K562 (cell line): ENCODE data around the gene COL15A1. TPM values are rescaled to one million over a fixed set of nuclear protein-coding genes. Genes with fewer than 3 reads are reported as not detected.

Source experiments
- ATAC-seq: fragments of 200-7000 bp; cut with Tn5 transposase; 3 replicates; pipeline ENCODE4 v1.9.1; 2020; ENCODE audit warnings: moderate library complexity
- BruUV-seq: library from RNA; stranded (reverse); fragments of 400-500 nt; replicated peaks from 2 replicates; lab custom pipeline; 2021; lab: Mats Ljungman, UMichigan
- CTCF ChIA-PET: fragments of 300-600 bp; formaldehyde crosslinking; extraction: SDS; loops from one replicate; lab custom pipeline; 2021; ENCODE audit warnings: low intra/inter-chr PET ratio; lab: Yijun Ruan, JAX
- POLR2A ChIA-PET: fragments of 300-600, 350-650 bp; sonication (Branson Sonifier 250); formaldehyde crosslinking; extraction: SDS; loops from one replicate; lab custom pipeline; 2021; ENCODE audit warnings: antibody characterized with exemption, inconsistent platforms; lab: Yijun Ruan, JAX
- DNase-seq, 4 experiments: peaks; one replicate each; pipeline versions ENCODE4 v3.0.0 to v3.0.0-alpha.2; 2011 to 2018; ENCODE audit warnings: low spot score in 3 of 4, mixed read lengths in 3 of 4; ENCODE audit errors: extremely low read depth in 1 of 4
- FAIRE-seq: peaks from 2 replicates; lab custom pipeline; 2011; peaks lifted over from hg19 to GRCh38; lab: Jason Lieb, UNC
- H2AFZ ChIP-seq: 2 replicates; pipeline ENCODE4 v1.6.0; 2011; ENCODE audit warnings: low read depth, low read length, control low read depth, inconsistent platforms
- H3K27ac ChIP-seq: fragments of 200-600 bp; 3 replicates; pipeline ENCODE4 v1.8.0; 2011; ENCODE audit warnings: low read depth, mild to moderate bottlenecking, control low read depth, inconsistent platforms, low read length, moderate library complexity, mixed read lengths; ENCODE audit errors: extremely low read depth
- H3K27me3 ChIP-seq, 2 experiments: fragments of 300-600 bp in 1 of 2; 2 replicates in 1 of 2; 3 replicates in 1 of 2; pipeline versions ENCODE4 v1.6.0 to v1.8.0; 2011; ENCODE audit warnings: inconsistent platforms in 2 of 2, low read length in 2 of 2, mild to moderate bottlenecking in 1 of 2, mixed read lengths in 1 of 2, moderate library complexity in 1 of 2; ENCODE audit not compliant: control insufficient read depth in 2 of 2, insufficient read depth in 2 of 2
- H3K36me3 ChIP-seq: fragments of 300-600 bp; 3 replicates; pipeline ENCODE4 v1.8.0; 2011; ENCODE audit warnings: mild to moderate bottlenecking, low read length, inconsistent platforms; ENCODE audit not compliant: control insufficient read depth, insufficient read depth
- H3K4me1 ChIP-seq, 2 experiments: fragments of 200-600 bp in 1 of 2; replicated peaks in 1 of 2; 2 replicates in 1 of 2; 3 replicates in 1 of 2; pipeline versions ENCODE4 v1.5.1 to v1.8.0; 2011; ENCODE audit warnings: inconsistent platforms in 2 of 2, low read length in 2 of 2, mild to moderate bottlenecking in 1 of 2, mixed read lengths in 1 of 2, moderate library complexity in 1 of 2; ENCODE audit not compliant: control insufficient read depth in 2 of 2, insufficient read depth in 2 of 2
- H3K4me2 ChIP-seq: 2 replicates; pipeline ENCODE4 v1.6.1; 2011; ENCODE audit warnings: low read length, control low read depth, inconsistent platforms, mixed read lengths; ENCODE audit not compliant: insufficient read depth
- H3K4me3 ChIP-seq: fragments of 200-600 bp; sonication (generic), shearing (Covaris generic); 2 replicates; pipeline ENCODE4 v1.5.1; 2016; ENCODE audit warnings: control low read depth, inconsistent platforms
- H3K79me2 ChIP-seq: fragments of 200-600 bp; 3 replicates; pipeline ENCODE4 v1.8.0; 2011; ENCODE audit warnings: low read length, inconsistent platforms; ENCODE audit not compliant: control insufficient read depth, insufficient read depth
- H3K9ac ChIP-seq, 2 experiments: 2 replicates each; pipeline versions ENCODE4 v1.6.0 to v1.6.1; 2011; ENCODE audit warnings: low read depth in 2 of 2, low read length in 2 of 2, control low read depth in 1 of 2, inconsistent platforms in 1 of 2, mild to moderate bottlenecking in 1 of 2, mixed read lengths in 1 of 2; ENCODE audit not compliant: insufficient read depth in 1 of 2
- H3K9me1 ChIP-seq: one replicate; pipeline ENCODE4 v1.6.0; 2011; ENCODE audit warnings: inconsistent platforms, mild to moderate bottlenecking, low read length, moderate library complexity; ENCODE audit not compliant: control insufficient read depth, insufficient read depth
- H3K9me3 ChIP-seq: replicated peaks from 2 replicates; pipeline ENCODE4 v1.5.1; 2011; ENCODE audit warnings: low read depth, low read length, inconsistent platforms; ENCODE audit not compliant: control insufficient read depth, insufficient read depth
- H4K20me1 ChIP-seq: replicated peaks from 2 replicates; pipeline ENCODE4 v1.6.1; 2011; ENCODE audit warnings: low read length, inconsistent platforms, mixed read lengths; ENCODE audit not compliant: control insufficient read depth, insufficient read depth
- AFF4 ChIP-seq: sonication (generic); formaldehyde crosslinking; IDR thresholded peaks from 2 replicates; pipeline ENCODE4 v1.8.0; 2023; ENCODE audit warnings: mild to moderate bottlenecking, missing genetic modification reagents
- ARID2 ChIP-seq: fragments of 450-650 bp; IDR thresholded peaks from 2 replicates; pipeline ENCODE4 v1.6.1; 2017; ENCODE audit warnings: antibody characterized with exemption, mild to moderate bottlenecking
- BRD9 ChIP-seq: fragments of 450-650 bp; IDR thresholded peaks from 2 replicates; pipeline ENCODE4 v1.6.1; 2018; ENCODE audit warnings: low read depth; ENCODE audit not compliant: partially characterized antibody
- CEBPZ ChIP-seq: fragments of 150-350 bp; IDR thresholded peaks from 2 replicates; pipeline ENCODE4 v1.6.1; 2014; ENCODE audit warnings: low read depth, mild to moderate bottlenecking, low read length, borderline replicate concordance
- CHD4 ChIP-seq: fragments of 200-600 bp; sonication (generic); IDR thresholded peaks from 3 replicates; pipeline ENCODE4 v1.6.1; 2012; ENCODE audit warnings: low read depth, mild to moderate bottlenecking, mixed read lengths, low read length, inconsistent platforms; ENCODE audit not compliant: insufficient read depth, insufficient replicate concordance, poor library complexity, severe bottlenecking
- CTCF ChIP-seq, 3 experiments: IDR thresholded peaks in 2 of 3; conservative IDR thresholded peaks in 1 of 3; 2 replicates each; pipeline ENCODE4 v1.5.1; 2011 to 2012; ENCODE audit warnings: low read length in 3 of 3, mild to moderate bottlenecking in 3 of 3, control low read depth in 2 of 3, improper control_type of control experiment in 1 of 3, inconsistent platforms in 1 of 3, low read depth in 1 of 3, mixed read lengths in 1 of 3, moderate library complexity in 1 of 3; ENCODE audit not compliant: insufficient read depth in 2 of 3
- DLX4 ChIP-seq: fragments of 250-450 bp; sonication (Bioruptor Pico); IDR thresholded peaks from 2 replicates; pipeline ENCODE4 v1.6.1; 2021; ENCODE audit warnings: mild to moderate bottlenecking
- HDAC6 ChIP-seq: IDR thresholded peaks from 2 replicates; pipeline ENCODE4 v1.6.1; 2012; ENCODE audit warnings: low read depth, mild to moderate bottlenecking, control low read depth, inconsistent platforms, low read length, moderate library complexity
- HOXB6 ChIP-seq: fragments of 250-450 bp; sonication (Bioruptor Pico); IDR thresholded peaks from 2 replicates; pipeline ENCODE4 v1.5.1; 2022; ENCODE audit warnings: mild to moderate bottlenecking, borderline replicate concordance
- SMAD2 ChIP-seq: fragments of 150-350 bp; IDR thresholded peaks from 2 replicates; pipeline ENCODE4 v1.6.1; 2014; ENCODE audit warnings: low read depth, mild to moderate bottlenecking, low read length
- TSC22D4 ChIP-seq: fragments of 450-650 bp; IDR thresholded peaks from 2 replicates; pipeline ENCODE4 v1.6.1; 2016; ENCODE audit warnings: missing genetic modification characterization, missing biosample characterization, control low read depth
- WGBS: fragments of 100-300 bp; shearing (Covaris generic); methylation state at CpG from one replicate; pipeline ENCODE4 v1.1.6; 2016; ENCODE audit warnings: low coverage, mixed read lengths; ENCODE audit not compliant: insufficient coverage; ENCODE audit errors: missing lambda C conversion rate; 5-methylcytosine and 5-hydroxymethylcytosine counted together
- in situ Hi-C: fragments of 300-500 bp; cut with MboI; formaldehyde crosslinking; loops from 4 replicates; pipeline ENCODE4 v1.15.0; 2018; ENCODE audit warnings: inconsistent platforms, mixed read lengths
- intact Hi-C: fragments of 100-400 bp; cut with micrococcal nuclease; formaldehyde crosslinking; loops from 2 replicates; pipeline ENCODE4 v1.14.2; 2022
- polyA plus RNA-seq, 8 experiments: library from polyadenylated mRNA; depleted of rRNA in 4 of 8; stranded (reverse) in 5 of 8; unstranded in 3 of 8; fragments of >200 nt; fragmentation: Nextera tagmentation in 2 of 8; fragmentation: Illumina TruSeq in 1 of 8; extraction: Ambion mirVana in 2 of 8; extraction: Trizol in 1 of 8; gene quantifications; 2 replicates each; pipeline versions ENCODE4 v1.2.1 to v1.2.3, GENCODE V29; 2011 to 2014; ENCODE audit warnings: inconsistent platforms in 1 of 8, missing spikeins in 1 of 8
- total RNA-seq, 7 experiments: library from RNA; depleted of rRNA in 6 of 7; stranded (reverse); fragments of >200 nt in 6 of 7; fragmentation: Illumina TruSeq in 2 of 7; extraction: Trizol in 2 of 7; gene quantifications; 2 replicates each; pipeline versions ENCODE4 v1.2.1 to v1.2.3, GENCODE V29; 2011 to 2021; ENCODE audit warnings: low replicate concordance in 1 of 7

Gene COL15A1
- total and polyA plus RNA-seq, 9 of the 15 experiments (the other 6 are each of a cell fraction or from before 2014, with no cell fraction given): 0.46 to 5.1 (median 2.6) TPM

- Histone ChIP-seq H3K9me1 (no peaks in the 10 kb centered on the region), H3K4me2 (no peak overlapping the region), H3K4me3 (no peak overlapping the region), H3K79me2 (no peaks in the 10 kb centered on the region), H4K20me1 (no peaks in the 10 kb centered on the region), H3K4me1 (peaks cover 0 to 12% of the 10 kb centered on the region in 2 experiments; a peak in 4 of 5 replicates), H2AFZ (no peak overlapping the region), H3K27me3 (no peaks in the 10 kb centered on the region), H3K36me3 (no peaks in the 10 kb centered on the region), H3K9ac (no peak overlapping the region), H3K9me3 (0 out of 2 replicates have a peak, but pooled peaks cover 3% of the 10 kb centered on the region), H3K27ac (no peak overlapping the region)
- in situ Hi-C loops (no loop called here), intact Hi-C loops (no loop called here)
- 45% methylated on average over 3 of the region's 3 CpGs for WGBS
- no peak for FAIRE-seq
- ATAC-seq: no peak
- no TSS peak for BruUV-seq
- POLR2A ChIA-PET: interaction anchor here (0.6 to 1.6 kb wide), 3 partner anchors 11 to 68 kb away, joined by 3 to 6 read pairs (median 4); no protein-coding TSS in a partner anchor
- CTCF ChIA-PET: interaction anchor here (0.5 kb wide), 1 partner anchor 96 kb away, joined by 3 read pairs; no protein-coding TSS in a partner anchor
- DNase-seq: no peak
- TF ChIP-seq ARID2 (no peak), SMAD2 (no peak), HOXB6 (CRISPR knock-in tag) (no peak), HDAC6 (no peak), CTCF (IDR thresholded peaks at IDR 0.05 in 2 of 3, conservative IDR thresholded peaks at IDR 0.05 in 1 of 3; ENCODE audit: insufficient read depth in 2 of 3, low read depth in 1 of 3, low read length in 3 of 3) (no peak), CEBPZ (no peak), BRD9 (no peak), AFF4 (no peak), TSC22D4 (tag) (no peak), CHD4 (no peak), DLX4 (CRISPR knock-in tag) (no peak)
Measured at GRCh38 chr9:98900725-98901124, 43.0 kb upstream of the COL15A1 start.
